ENCODE measurements around the gene TIE1. TPM values are rescaled to one million over a fixed set of nuclear protein-coding genes. Genes with fewer than 3 reads are reported as not detected.
A peak's percentile ranks its signal among the peaks of the same experiment; 100 is the strongest.

TIE1 gene
- total and polyA plus RNA-seq, 2 of the 13 experiments (the other 11 are each of a cell fraction or from before 2014, with no cell fraction given): 0.58 to 0.84 TPM

DNA sequence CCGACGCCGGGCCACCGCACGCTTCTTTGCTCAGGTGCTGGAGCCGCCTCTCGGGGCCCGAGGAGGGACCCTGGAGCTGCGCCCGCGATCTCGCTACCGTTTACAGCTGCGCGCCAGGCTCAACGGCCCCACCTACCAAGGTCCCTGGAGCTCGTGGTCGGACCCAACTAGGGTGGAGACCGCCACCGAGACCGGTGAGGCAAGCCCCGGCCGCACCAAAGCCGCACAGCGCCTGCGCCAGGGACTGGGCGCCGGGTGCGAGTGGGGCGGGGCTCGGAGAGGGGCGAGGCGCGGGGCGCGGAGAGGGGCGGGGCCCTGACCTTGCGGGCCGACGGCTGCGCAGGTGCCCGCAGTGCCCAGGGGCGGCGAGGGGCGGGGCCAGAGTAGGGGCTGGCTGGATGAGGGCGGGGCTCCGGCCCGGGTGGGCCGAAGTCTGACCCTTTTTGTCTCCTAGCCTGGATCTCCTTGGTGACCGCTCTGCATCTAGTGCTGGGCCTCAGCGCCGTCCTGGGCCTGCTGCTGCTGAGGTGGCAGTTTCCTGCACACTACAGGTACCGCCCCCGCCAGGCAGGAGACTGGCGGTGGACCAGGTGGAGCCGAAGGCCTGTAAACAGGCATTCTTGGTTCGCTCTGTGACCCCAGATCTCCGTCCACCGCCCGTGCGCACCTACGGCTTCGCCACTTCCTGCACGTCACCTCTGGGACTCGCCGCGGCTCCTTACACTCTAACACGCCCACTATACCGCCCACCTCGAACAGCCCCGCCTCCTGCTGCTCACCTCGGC, 48.2 kb downstream of the TIE1 start (continued):
- 0 out of 2 replicates have a peak, but pooled peaks have one; percentile 36 for TF ChIP-seq PAX8 (CRISPR knock-in tag; IDR thresholded peaks at IDR 0.05; ENCODE audit: borderline replicate concordance)
- no peak for TF ChIP-seq ZNF766 (CRISPR knock-in tag; IDR thresholded peaks at IDR 0.05; ENCODE audit: borderline replicate concordance)
- TF ChIP-seq MTF1 (CRISPR knock-in tag; IDR thresholded peaks at IDR 0.05): no peak
- TF ChIP-seq ZNF788 (CRISPR knock-in tag; IDR thresholded peaks at IDR 0.05; ENCODE audit: borderline replicate concordance): no peak; the same call in 1 of the 2 replicates
- no peak for TF ChIP-seq SRSF4 (IDR thresholded peaks at IDR 0.05; ENCODE audit: low read depth, low read length, poor library complexity, severe bottlenecking)
- TF ChIP-seq ZNF367 (CRISPR knock-in tag; IDR thresholded peaks at IDR 0.05; ENCODE audit: borderline replicate concordance): 0 out of 2 replicates have a peak, but pooled peaks have one; percentile 74
- TF ChIP-seq SMARCC2 (IDR thresholded peaks at IDR 0.05): no peak
- TF ChIP-seq ZNF350 (CRISPR knock-in tag; IDR thresholded peaks at IDR 0.05; ENCODE audit: borderline replicate concordance, low read depth): peak; percentile 31
- TF ChIP-seq HNRNPLL (IDR thresholded peaks at IDR 0.05; ENCODE audit: low read depth, low read length, poor library complexity, severe bottlenecking): peak; percentile 56
- TF ChIP-seq DR1 (CRISPR knock-in tag; IDR thresholded peaks at IDR 0.05): peak; percentile 42; the same call in 1 of the 2 replicates
- TF ChIP-seq ZNF234 (CRISPR knock-in tag; conservative IDR thresholded peaks at IDR 0.05): no peak
- 0 out of 2 replicates have a peak, but pooled peaks have one; percentile 43 for TF ChIP-seq ZIK1 (CRISPR knock-in tag; IDR thresholded peaks at IDR 0.05; ENCODE audit: borderline replicate concordance, low read depth)
- TF ChIP-seq PHF5A (CRISPR knock-in tag; IDR thresholded peaks at IDR 0.05; ENCODE audit: low read depth, unreplicated experiment): no peak
- TF ChIP-seq ZNF543 (CRISPR knock-in tag; IDR thresholded peaks at IDR 0.05): 0 out of 2 replicates have a peak, but pooled peaks have one; percentile 47
- peak; percentile 48; the same call in 1 of the 2 replicates for TF ChIP-seq RARA (CRISPR knock-in tag; IDR thresholded peaks at IDR 0.05)
- TF ChIP-seq, protein P1, sequence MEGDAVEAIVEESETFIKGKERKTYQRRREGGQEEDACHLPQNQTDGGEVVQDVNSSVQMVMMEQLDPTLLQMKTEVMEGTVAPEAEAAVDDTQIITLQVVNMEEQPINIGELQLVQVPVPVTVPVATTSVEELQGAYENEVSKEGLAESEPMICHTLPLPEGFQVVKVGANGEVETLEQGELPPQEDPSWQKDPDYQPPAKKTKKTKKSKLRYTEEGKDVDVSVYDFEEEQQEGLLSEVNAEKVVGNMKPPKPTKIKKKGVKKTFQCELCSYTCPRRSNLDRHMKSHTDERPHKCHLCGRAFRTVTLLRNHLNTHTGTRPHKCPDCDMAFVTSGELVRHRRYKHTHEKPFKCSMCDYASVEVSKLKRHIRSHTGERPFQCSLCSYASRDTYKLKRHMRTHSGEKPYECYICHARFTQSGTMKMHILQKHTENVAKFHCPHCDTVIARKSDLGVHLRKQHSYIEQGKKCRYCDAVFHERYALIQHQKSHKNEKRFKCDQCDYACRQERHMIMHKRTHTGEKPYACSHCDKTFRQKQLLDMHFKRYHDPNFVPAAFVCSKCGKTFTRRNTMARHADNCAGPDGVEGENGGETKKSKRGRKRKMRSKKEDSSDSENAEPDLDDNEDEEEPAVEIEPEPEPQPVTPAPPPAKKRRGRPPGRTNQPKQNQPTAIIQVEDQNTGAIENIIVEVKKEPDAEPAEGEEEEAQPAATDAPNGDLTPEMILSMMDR (CRISPR knock-in tag; IDR thresholded peaks at IDR 0.05): peak; percentile 28; the same call in 1 of the 2 replicates
- TF ChIP-seq MTF2 (CRISPR knock-in tag; IDR thresholded peaks at IDR 0.05; ENCODE audit: borderline replicate concordance): 0 out of 2 replicates have a peak, but pooled peaks have one; percentile 53
- TF ChIP-seq PPARG (CRISPR knock-in tag; conservative IDR thresholded peaks at IDR 0.05): peak; percentile 11; the same call in 1 of the 2 replicates
- TF ChIP-seq, protein P2, sequence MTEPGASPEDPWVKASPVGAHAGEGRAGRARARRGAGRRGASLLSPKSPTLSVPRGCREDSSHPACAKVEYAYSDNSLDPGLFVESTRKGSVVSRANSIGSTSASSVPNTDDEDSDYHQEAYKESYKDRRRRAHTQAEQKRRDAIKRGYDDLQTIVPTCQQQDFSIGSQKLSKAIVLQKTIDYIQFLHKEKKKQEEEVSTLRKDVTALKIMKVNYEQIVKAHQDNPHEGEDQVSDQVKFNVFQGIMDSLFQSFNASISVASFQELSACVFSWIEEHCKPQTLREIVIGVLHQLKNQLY (CRISPR knock-in tag; IDR thresholded peaks at IDR 0.05): no peak
- 0 out of 2 replicates have a peak, but pooled peaks have one; percentile 15 for TF ChIP-seq NR1H2 (CRISPR knock-in tag; IDR thresholded peaks at IDR 0.05; ENCODE audit: borderline replicate concordance, low read depth)
- TF ChIP-seq, protein P3, sequence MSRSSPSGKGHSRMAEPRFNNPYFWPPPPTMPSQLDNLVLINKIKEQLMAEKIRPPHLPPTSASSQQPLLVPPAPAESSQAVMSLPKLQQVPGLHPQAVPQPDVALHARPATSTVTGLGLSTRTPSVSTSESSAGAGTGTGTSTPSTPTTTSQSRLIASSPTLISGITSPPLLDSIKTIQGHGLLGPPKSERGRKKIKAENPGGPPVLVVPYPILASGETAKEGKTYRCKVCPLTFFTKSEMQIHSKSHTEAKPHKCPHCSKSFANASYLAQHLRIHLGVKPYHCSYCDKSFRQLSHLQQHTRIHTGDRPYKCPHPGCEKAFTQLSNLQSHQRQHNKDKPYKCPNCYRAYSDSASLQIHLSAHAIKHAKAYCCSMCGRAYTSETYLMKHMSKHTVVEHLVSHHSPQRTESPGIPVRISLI (CRISPR knock-in tag; IDR thresholded peaks at IDR 0.05; ENCODE audit: borderline replicate concordance): no peak
- TF ChIP-seq ZNF549 (CRISPR knock-in tag; IDR thresholded peaks at IDR 0.05): peak; percentile 56; the same call in 1 of the 2 replicates
- peak; percentile 74; the same call in 1 of the 2 replicates for TF ChIP-seq ZNF777 (CRISPR knock-in tag; IDR thresholded peaks at IDR 0.05)
- TF ChIP-seq NAIF1 (CRISPR knock-in tag; IDR thresholded peaks at IDR 0.05; ENCODE audit: borderline replicate concordance): 0 out of 2 replicates have a peak, but pooled peaks have one; percentile 74
- peak; percentile 81 for TF ChIP-seq SP5 (CRISPR knock-in tag; IDR thresholded peaks at IDR 0.05; ENCODE audit: borderline replicate concordance, low read depth)
- TF ChIP-seq PHF21A (CRISPR knock-in tag; IDR thresholded peaks at IDR 0.05): no peak; the same call in 1 of the 2 replicates
- peak; percentile 84 for TF ChIP-seq KLF12 (CRISPR knock-in tag; IDR thresholded peaks at IDR 0.05; ENCODE audit: borderline replicate concordance)

Measured in HepG2 (cell line).